HCT116 (cell line): ENCODE data around the gene TMCC1. TPM values are rescaled to one million over a fixed set of nuclear protein-coding genes. Genes with fewer than 3 reads are reported as not detected.
A peak's percentile ranks its signal among the peaks of the same experiment; 100 is the strongest.

Experiments used
- ATAC-seq: fragments of 200-7000 bp; cut with Tn5 transposase; 2 replicates; pipeline ENCODE4 v1.9.1; 2020; ENCODE audit warnings: mild to moderate bottlenecking, moderate library complexity
- BruUV-seq: library from RNA; stranded (reverse); fragments of 400-500 nt; replicated peaks from 2 replicates; lab custom pipeline; 2021; lab: Mats Ljungman, UMichigan
- CTCF ChIA-PET: fragments of 300-600 bp; sonication (Branson Sonifier 250); formaldehyde crosslinking; loops from one replicate; lab custom pipeline; 2021; ENCODE audit warnings: antibody characterized with exemption; lab: Charles Lee
- POLR2A ChIA-PET: fragments of 300-600, 350-600 bp; sonication (Branson Sonifier 250); formaldehyde crosslinking; loops from one replicate; lab custom pipeline; 2021; ENCODE audit warnings: antibody characterized with exemption; lab: Charles Lee
- RAD21 ChIA-PET, 2 experiments: fragments of 300-600 bp; sonication (Branson Sonifier 250); formaldehyde crosslinking; loops; one replicate each; lab custom pipeline; 2023; ENCODE audit warnings: low total read pairs in 2 of 2; ENCODE audit not compliant: uncharacterized antibody in 2 of 2, unreplicated experiment in 2 of 2, low non-redundant PET in 1 of 2; lab: Charles Lee
- DNase-seq: peaks from one replicate; pipeline ENCODE4 v3.0.0-alpha.2; 2010; ENCODE audit warnings: low read depth, low spot score
- H2AFZ ChIP-seq: fragments of 200-600 bp; shearing (Covaris generic), sonication (generic); 2 replicates; pipeline ENCODE4 v1.6.1; 2017; ENCODE audit warnings: low read depth, mixed run types, mixed read lengths, antibody characterized with exemption, low read length; ENCODE audit not compliant: poor library complexity, severe bottlenecking
- H3K27ac ChIP-seq: 2 replicates; pipeline ENCODE4 v1.5.1; 2012; ENCODE audit warnings: low read depth, low read length
- H3K27me3 ChIP-seq: fragments of 200-600 bp; sonication (generic); 2 replicates; pipeline ENCODE4 v1.6.1; 2016; ENCODE audit warnings: mixed run types, low read length, mixed read lengths; ENCODE audit not compliant: insufficient read depth
- H3K36me3 ChIP-seq, 2 experiments: fragments of 200-500 bp in 1 of 2; fragments of 200-600 bp in 1 of 2; sonication (Bioruptor generic) in 1 of 2; sonication (generic) in 1 of 2; 2 replicates each; pipeline versions ENCODE4 v1.5.1 to v1.6.1; 2014 to 2016; ENCODE audit warnings: low read length in 2 of 2, inconsistent platforms in 1 of 2, mixed read lengths in 1 of 2, mixed run types in 1 of 2; ENCODE audit not compliant: insufficient read depth in 2 of 2, control insufficient read depth in 1 of 2
- H3K4me1 ChIP-seq, 2 experiments: fragments of 200-600 bp in 1 of 2; sonication (generic) in 1 of 2; 2 replicates each; pipeline versions ENCODE4 v1.5.1 to v1.6.1; 2012 to 2017; ENCODE audit warnings: low read length in 2 of 2, inconsistent platforms in 1 of 2, mild to moderate bottlenecking in 1 of 2, mixed read lengths in 1 of 2, mixed run types in 1 of 2, moderate library complexity in 1 of 2; ENCODE audit not compliant: insufficient read depth in 2 of 2, control insufficient read depth in 1 of 2
- H3K4me2 ChIP-seq: fragments of 200-600 bp; sonication (generic); 2 replicates; pipeline ENCODE4 v1.6.1; 2017; ENCODE audit warnings: mixed run types, low read length, mixed read lengths
- H3K4me3 ChIP-seq, 2 experiments: fragments of 200-600 bp in 1 of 2; sonication (generic) in 1 of 2; replicated peaks in 1 of 2; 2 replicates each; pipeline ENCODE4 v1.5.1; 2011 to 2016; ENCODE audit warnings: low read length in 2 of 2, control low read depth in 1 of 2, low read depth in 1 of 2, mild to moderate bottlenecking in 1 of 2, mixed read lengths in 1 of 2, mixed run types in 1 of 2
- H3K79me2 ChIP-seq: fragments of 200-600 bp; sonication (generic); 2 replicates; pipeline ENCODE4 v1.6.1; 2017; ENCODE audit warnings: mild to moderate bottlenecking, mixed run types, low read length, moderate library complexity, mixed read lengths; ENCODE audit not compliant: insufficient read depth
- H3K9ac ChIP-seq: fragments of 200-600 bp; sonication (generic); 2 replicates; pipeline ENCODE4 v1.6.1; 2016; ENCODE audit warnings: low read length, mixed read lengths
- H3K9me2 ChIP-seq: fragments of 200-600 bp; sonication (generic), shearing (Covaris generic); 2 replicates; pipeline ENCODE4 v1.6.1; 2017; ENCODE audit warnings: mixed run types, mild to moderate bottlenecking, moderate library complexity; ENCODE audit not compliant: insufficient read depth
- H3K9me3 ChIP-seq, 2 experiments: fragments of 200-500 bp in 1 of 2; fragments of 200-600 bp in 1 of 2; sonication (Bioruptor generic) in 1 of 2; sonication (generic) in 1 of 2; 2 replicates each; pipeline ENCODE4 v1.6.1; 2014 to 2017; ENCODE audit warnings: low read length in 2 of 2, mixed read lengths in 2 of 2, inconsistent platforms in 1 of 2, low read depth in 1 of 2, mild to moderate bottlenecking in 1 of 2, mixed run types in 1 of 2, moderate library complexity in 1 of 2; ENCODE audit not compliant: control insufficient read depth in 1 of 2, insufficient read depth in 1 of 2
- H4K20me1 ChIP-seq: fragments of 200-600 bp; sonication (generic), shearing (Covaris generic); 2 replicates; pipeline ENCODE4 v1.6.1; 2017; ENCODE audit warnings: mixed run types, mild to moderate bottlenecking, moderate library complexity; ENCODE audit not compliant: insufficient read depth
- CBX3 ChIP-seq: IDR thresholded peaks from 2 replicates; pipeline ENCODE4 v1.6.1; 2012; ENCODE audit warnings: low read depth
- CEBPB ChIP-seq: IDR thresholded peaks from 2 replicates; pipeline ENCODE4 v1.6.1; 2012; ENCODE audit warnings: low read depth
- EGR1 ChIP-seq: IDR thresholded peaks from 2 replicates; pipeline ENCODE4 v1.6.1; 2012; ENCODE audit warnings: low read depth
- ELF1 ChIP-seq: IDR thresholded peaks from 2 replicates; pipeline ENCODE4 v1.6.1; 2012; ENCODE audit warnings: low read depth, borderline replicate concordance
- EZH2 ChIP-seq: fragments of 200-600 bp; sonication (generic); IDR thresholded peaks from 2 replicates; pipeline ENCODE4 v1.6.1; 2017; ENCODE audit warnings: antibody characterized with exemption, mixed run types
- EZH2phosphoT487 ChIP-seq: fragments of 200-600 bp; IDR thresholded peaks from 2 replicates; pipeline ENCODE4 v1.6.1; 2018; ENCODE audit warnings: antibody characterized with exemption, borderline replicate concordance
- FOSL1 ChIP-seq: IDR thresholded peaks from 2 replicates; pipeline ENCODE4 v1.6.1; 2012; ENCODE audit warnings: low read depth
- MAX ChIP-seq: IDR thresholded peaks from 2 replicates; pipeline ENCODE4 v1.6.1; 2012
- POLR2AphosphoS5 ChIP-seq: IDR thresholded peaks from 2 replicates; pipeline ENCODE4 v1.6.1; 2011; ENCODE audit warnings: mild to moderate bottlenecking, low read depth, low read length, moderate library complexity
- RAD21 ChIP-seq: IDR thresholded peaks from 2 replicates; pipeline ENCODE4 v1.6.1; 2012; ENCODE audit warnings: low read depth, mild to moderate bottlenecking
- SRF ChIP-seq: IDR thresholded peaks from 2 replicates; pipeline ENCODE4 v1.6.1; 2012; ENCODE audit warnings: low read depth
- TCF7L2 ChIP-seq: IDR thresholded peaks from 2 replicates; pipeline ENCODE4 v1.7.0; 2011; ENCODE audit warnings: borderline replicate concordance, inconsistent platforms; ENCODE audit not compliant: insufficient read depth, insufficient read length; ENCODE audit errors: extremely low read depth
- YY1 ChIP-seq: IDR thresholded peaks from 2 replicates; pipeline ENCODE4 v1.6.1; 2011; ENCODE audit warnings: low read length, low read depth, moderate library complexity, mild to moderate bottlenecking; ENCODE audit not compliant: insufficient replicate concordance; ENCODE audit errors: extremely low read depth
- ZBTB33 ChIP-seq: IDR thresholded peaks from 2 replicates; pipeline ENCODE4 v1.6.1; 2011; ENCODE audit warnings: mild to moderate bottlenecking, low read length, moderate library complexity; ENCODE audit not compliant: insufficient replicate concordance; ENCODE audit errors: extremely low read depth
- ZFX ChIP-seq: fragments of 450-650 bp; IDR thresholded peaks from 2 replicates; pipeline ENCODE4 v1.6.1; 2017
- ZNF274 ChIP-seq: fragments of 200-500 bp; sonication (Bioruptor generic); IDR thresholded peaks from 2 replicates; pipeline ENCODE4 v1.6.1; 2014; ENCODE audit warnings: mild to moderate bottlenecking, low read depth, low read length, inconsistent platforms
- intact Hi-C: fragments of 100-400 bp; cut with micrococcal nuclease; formaldehyde crosslinking; loops from 2 replicates; pipeline ENCODE4 v1.10.0; 2022
- total RNA-seq: library from RNA; stranded (reverse); gene quantifications from one replicate; pipeline ENCODE4 v1.2.1, GENCODE V29; 2021; ENCODE audit not compliant: unreplicated experiment
- TF ChIP-seq, protein P1 (sequence below), 3 experiments: fragments of 200-600 bp in 1 of 3; sonication (generic) in 1 of 3; IDR thresholded peaks in 2 of 3; conservative IDR thresholded peaks in 1 of 3; 2 replicates each; pipeline ENCODE4 v1.5.1; 2012 to 2017; ENCODE audit warnings: low read depth in 2 of 3, low read length in 2 of 3, antibody characterized with exemption in 1 of 3, borderline replicate concordance in 1 of 3, control low read depth in 1 of 3, mild to moderate bottlenecking in 1 of 3, mixed read lengths in 1 of 3, mixed run types in 1 of 3, moderate library complexity in 1 of 3; ENCODE audit not compliant: insufficient read depth in 1 of 3
- TF ChIP-seq, protein P2 (sequence below): IDR thresholded peaks from 2 replicates; pipeline ENCODE4 v1.6.1; 2012; ENCODE audit warnings: low read depth

TMCC1 gene
- total RNA-seq, 1 experiment from 2014 or later: 32.5 TPM

DNA sequence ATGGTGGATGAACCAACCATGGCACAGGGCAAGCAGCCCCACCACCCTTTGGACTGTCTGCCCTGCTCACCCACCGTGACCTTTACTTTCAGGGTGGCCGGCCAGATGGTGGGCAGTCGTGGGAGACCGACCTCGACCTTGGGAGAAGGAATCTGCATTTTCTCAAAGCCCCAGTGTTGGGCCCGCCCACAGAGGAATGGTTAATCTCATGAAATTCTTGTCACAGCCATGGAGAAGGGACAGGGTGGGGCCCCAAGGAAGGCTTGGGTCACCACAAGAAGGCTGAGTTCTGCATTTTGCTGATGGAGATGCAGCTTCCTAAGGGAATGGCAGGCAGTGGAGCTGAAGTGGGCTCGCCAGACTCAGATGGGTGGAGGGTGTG lies 290.0 kb downstream of the TMCC1 start:
- ChIA-PET POLR2A (no interaction called here), CTCF (no interaction called here)
- peaks cover 15 to 44% of the 10 kb centered on the region in 2 experiments for H3K4me1 ChIP-seq

More for the DNA sequence above, 290.0 kb downstream of the TMCC1 start:
- TF ChIP-seq CBX3: no peak
- no peak for TF ChIP-seq SRF
- no peak for TF ChIP-seq YY1
- no peak for TF ChIP-seq FOSL1
- no peak for TF ChIP-seq EZH2
- TF ChIP-seq, protein P1, sequence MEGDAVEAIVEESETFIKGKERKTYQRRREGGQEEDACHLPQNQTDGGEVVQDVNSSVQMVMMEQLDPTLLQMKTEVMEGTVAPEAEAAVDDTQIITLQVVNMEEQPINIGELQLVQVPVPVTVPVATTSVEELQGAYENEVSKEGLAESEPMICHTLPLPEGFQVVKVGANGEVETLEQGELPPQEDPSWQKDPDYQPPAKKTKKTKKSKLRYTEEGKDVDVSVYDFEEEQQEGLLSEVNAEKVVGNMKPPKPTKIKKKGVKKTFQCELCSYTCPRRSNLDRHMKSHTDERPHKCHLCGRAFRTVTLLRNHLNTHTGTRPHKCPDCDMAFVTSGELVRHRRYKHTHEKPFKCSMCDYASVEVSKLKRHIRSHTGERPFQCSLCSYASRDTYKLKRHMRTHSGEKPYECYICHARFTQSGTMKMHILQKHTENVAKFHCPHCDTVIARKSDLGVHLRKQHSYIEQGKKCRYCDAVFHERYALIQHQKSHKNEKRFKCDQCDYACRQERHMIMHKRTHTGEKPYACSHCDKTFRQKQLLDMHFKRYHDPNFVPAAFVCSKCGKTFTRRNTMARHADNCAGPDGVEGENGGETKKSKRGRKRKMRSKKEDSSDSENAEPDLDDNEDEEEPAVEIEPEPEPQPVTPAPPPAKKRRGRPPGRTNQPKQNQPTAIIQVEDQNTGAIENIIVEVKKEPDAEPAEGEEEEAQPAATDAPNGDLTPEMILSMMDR (IDR thresholded peaks at IDR 0.05 in 2 of 3, conservative IDR thresholded peaks at IDR 0.05 in 1 of 3; ENCODE audit: borderline replicate concordance in 1 of 3, insufficient read depth in 1 of 3, low read depth in 2 of 3, low read length in 2 of 3): no peak
- no peak for TF ChIP-seq RAD21
- TF ChIP-seq POLR2AphosphoS5: no peak
- TF ChIP-seq ZBTB33: no peak
- TF ChIP-seq ZNF274: no peak
- TF ChIP-seq, protein P2, sequence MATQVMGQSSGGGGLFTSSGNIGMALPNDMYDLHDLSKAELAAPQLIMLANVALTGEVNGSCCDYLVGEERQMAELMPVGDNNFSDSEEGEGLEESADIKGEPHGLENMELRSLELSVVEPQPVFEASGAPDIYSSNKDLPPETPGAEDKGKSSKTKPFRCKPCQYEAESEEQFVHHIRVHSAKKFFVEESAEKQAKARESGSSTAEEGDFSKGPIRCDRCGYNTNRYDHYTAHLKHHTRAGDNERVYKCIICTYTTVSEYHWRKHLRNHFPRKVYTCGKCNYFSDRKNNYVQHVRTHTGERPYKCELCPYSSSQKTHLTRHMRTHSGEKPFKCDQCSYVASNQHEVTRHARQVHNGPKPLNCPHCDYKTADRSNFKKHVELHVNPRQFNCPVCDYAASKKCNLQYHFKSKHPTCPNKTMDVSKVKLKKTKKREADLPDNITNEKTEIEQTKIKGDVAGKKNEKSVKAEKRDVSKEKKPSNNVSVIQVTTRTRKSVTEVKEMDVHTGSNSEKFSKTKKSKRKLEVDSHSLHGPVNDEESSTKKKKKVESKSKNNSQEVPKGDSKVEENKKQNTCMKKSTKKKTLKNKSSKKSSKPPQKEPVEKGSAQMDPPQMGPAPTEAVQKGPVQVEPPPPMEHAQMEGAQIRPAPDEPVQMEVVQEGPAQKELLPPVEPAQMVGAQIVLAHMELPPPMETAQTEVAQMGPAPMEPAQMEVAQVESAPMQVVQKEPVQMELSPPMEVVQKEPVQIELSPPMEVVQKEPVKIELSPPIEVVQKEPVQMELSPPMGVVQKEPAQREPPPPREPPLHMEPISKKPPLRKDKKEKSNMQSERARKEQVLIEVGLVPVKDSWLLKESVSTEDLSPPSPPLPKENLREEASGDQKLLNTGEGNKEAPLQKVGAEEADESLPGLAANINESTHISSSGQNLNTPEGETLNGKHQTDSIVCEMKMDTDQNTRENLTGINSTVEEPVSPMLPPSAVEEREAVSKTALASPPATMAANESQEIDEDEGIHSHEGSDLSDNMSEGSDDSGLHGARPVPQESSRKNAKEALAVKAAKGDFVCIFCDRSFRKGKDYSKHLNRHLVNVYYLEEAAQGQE: no peak
- no peak for TF ChIP-seq CEBPB
- no peak for TF ChIP-seq EZH2phosphoT487
- TF ChIP-seq EGR1: no peak
- TF ChIP-seq ZFX: no peak
- no peak for TF ChIP-seq MAX
- no peak for TF ChIP-seq TCF7L2
- no peak for TF ChIP-seq ELF1
- Histone ChIP-seq H3K27me3 (no peaks in the 10 kb centered on the region), H3K36me3 (no peaks in the 10 kb centered on the region), H3K79me2 (peaks cover 53% of the 10 kb centered on the region), H3K4me3 (no peak overlapping the region), H3K9me2 (no peaks in the 10 kb centered on the region), H2AFZ (no peak overlapping the region), H3K27ac (no peak overlapping the region), H3K9ac (no peak overlapping the region), H3K4me2 (peak overlapping the region; percentile 34), H4K20me1 (no peaks in the 10 kb centered on the region), H3K9me3 (no peaks in the 10 kb centered on the region)
- DNase-seq (no peak), ATAC-seq (no peak)
- RAD21 ChIA-PET: interaction anchor here in 1 of 2 experiments (0.6 kb wide), 1 partner anchor 226 kb away, joined by 5 read pairs; no protein-coding TSS in a partner anchor
- no TSS peak for BruUV-seq
- intact Hi-C loops: no loop called here
